Gastrocnemius medialis (tissue), 4 donors: ENCODE results near the gene CPXM2. TPM values are rescaled to one million over a fixed set of nuclear protein-coding genes. Genes with fewer than 3 reads are reported as not detected.

Experiments
- ATAC-seq, 2 donors: fragments of 150-250 bp; one replicate each; pipeline ENCODE4 v1.9.1; 2016
- DNase-seq, 2 donors: peaks; one replicate each; pipeline ENCODE4 v3.0.0-alpha.2; 2019
- H3K27ac ChIP-seq, 4 donors: fragments of 200-600 bp; sonication (generic); 1 replicate in 1 of 4; 2 replicates in 3 of 4; pipeline ENCODE4 v1.5.1; 2016 to 2018; ENCODE audit warnings: mild to moderate bottlenecking in 2 of 4, moderate library complexity in 1 of 4
- H3K27me3 ChIP-seq, 3 donors: fragments of 200-600 bp; sonication (generic) in 2 of 3; 1 replicate in 1 of 3; 2 replicates in 2 of 3; pipeline versions ENCODE4 v1.5.1 to v1.6.0; 2016 to 2019; ENCODE audit warnings: mild to moderate bottlenecking in 1 of 3, moderate library complexity in 1 of 3
- H3K36me3 ChIP-seq, 2 donors: fragments of 200-600 bp; sonication (generic) in 1 of 2; one replicate each; pipeline ENCODE4 v1.5.1; 2017 to 2018
- H3K4me1 ChIP-seq, 2 donors: fragments of 200-600 bp; sonication (generic) in 1 of 2; one replicate each; pipeline ENCODE4 v1.5.1; 2016 to 2017; ENCODE audit warnings: mild to moderate bottlenecking in 2 of 2
- H3K4me3 ChIP-seq, 4 donors: fragments of 200-600 bp; sonication (generic) in 3 of 4; 1 replicate in 1 of 4; 2 replicates in 3 of 4; pipeline ENCODE4 v1.5.1; 2016 to 2019; ENCODE audit warnings: mild to moderate bottlenecking in 2 of 4
- H3K9me3 ChIP-seq, 3 donors: fragments of 200-600 bp; sonication (generic) in 2 of 3; 1 replicate in 1 of 3; 2 replicates in 2 of 3; pipeline ENCODE4 v1.5.1; 2016 to 2019
- CTCF ChIP-seq, 5 experiments: fragments of 450-650 bp in 3 of 5; fragments of 200-600 bp in 2 of 5; sonication (generic) in 2 of 5; IDR thresholded peaks in 4 of 5; conservative IDR thresholded peaks in 1 of 5; 1 replicate in 4 of 5; 2 replicates in 1 of 5; pipeline ENCODE4 v1.5.1; 2016 to 2019; ENCODE audit warnings: antibody characterized with exemption in 5 of 5, mild to moderate bottlenecking in 3 of 5, moderate library complexity in 3 of 5
- POLR2A ChIP-seq, 2 donors: fragments of 450-650 bp; IDR thresholded peaks; one replicate each; pipeline ENCODE4 v1.6.1; 2017; ENCODE audit warnings: antibody characterized with exemption in 2 of 2, mild to moderate bottlenecking in 2 of 2, moderate library complexity in 2 of 2
- in situ Hi-C, 4 donors: fragments of 200-750 bp; cut with MboI; loops; one replicate each; pipeline versions ENCODE4 v1.15.0 to v1.8.0; 2017; ENCODE audit warnings: low sequenced_read_pairs in 4 of 4
- intact Hi-C: fragments of 100-400 bp; cut with DNase I; formaldehyde crosslinking; loops from one replicate; pipeline ENCODE4 v1.15.1; 2023; ENCODE audit warnings: low total_unique reads
- total RNA-seq, 4 donors: library from RNA; depleted of rRNA; stranded (reverse); fragments of >200 nt; gene quantifications; one replicate each; pipeline versions ENCODE4 v1.1.0 to v1.2.3, GENCODE V29; 2016

The CPXM2 gene
- total RNA-seq, 4 donors from 2014 or later: 0.63 to 4.1 (median 1.9) TPM

DNA sequence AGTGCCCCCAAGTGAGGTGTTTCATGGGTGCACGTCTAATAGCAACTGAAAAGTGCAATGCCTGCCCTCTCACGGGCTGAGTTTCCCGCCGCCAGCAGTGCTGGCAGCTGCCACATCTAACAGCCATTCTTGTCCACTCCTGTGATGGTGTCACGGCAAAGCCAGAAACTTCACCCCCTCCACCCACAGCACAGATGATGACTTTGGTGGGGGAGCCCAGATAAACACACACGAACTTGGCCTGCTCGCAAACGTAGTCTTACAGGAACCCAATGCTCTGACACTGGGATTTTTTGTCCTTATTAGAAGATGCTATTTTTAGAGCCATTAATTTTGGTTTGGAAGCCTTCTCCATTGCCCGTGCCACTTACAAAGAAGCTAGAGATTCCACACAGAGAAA lies 26.7 kb downstream of the CPXM2 start:
- Histone ChIP-seq H3K4me3 (no peak overlapping the region), H3K27me3 (peaks cover 0 to under 1% (median 0%) of the 10 kb centered on the region in 3 donors), H3K9me3 (no peaks in the 10 kb centered on the region), H3K36me3 (no peaks in the 10 kb centered on the region), H3K27ac (no peak overlapping the region), H3K4me1 (no peaks in the 10 kb centered on the region)
- in situ Hi-C loops: no loop called here
- no peak for TF ChIP-seq CTCF (IDR thresholded peaks at IDR 0.05 in 4 of 5, conservative IDR thresholded peaks at IDR 0.05 in 1 of 5)
- TF ChIP-seq POLR2A (IDR thresholded peaks at IDR 0.05): no peak
- intact Hi-C loops: no loop called here
- no peak for DNase-seq
- no peak for ATAC-seq

DNA sequence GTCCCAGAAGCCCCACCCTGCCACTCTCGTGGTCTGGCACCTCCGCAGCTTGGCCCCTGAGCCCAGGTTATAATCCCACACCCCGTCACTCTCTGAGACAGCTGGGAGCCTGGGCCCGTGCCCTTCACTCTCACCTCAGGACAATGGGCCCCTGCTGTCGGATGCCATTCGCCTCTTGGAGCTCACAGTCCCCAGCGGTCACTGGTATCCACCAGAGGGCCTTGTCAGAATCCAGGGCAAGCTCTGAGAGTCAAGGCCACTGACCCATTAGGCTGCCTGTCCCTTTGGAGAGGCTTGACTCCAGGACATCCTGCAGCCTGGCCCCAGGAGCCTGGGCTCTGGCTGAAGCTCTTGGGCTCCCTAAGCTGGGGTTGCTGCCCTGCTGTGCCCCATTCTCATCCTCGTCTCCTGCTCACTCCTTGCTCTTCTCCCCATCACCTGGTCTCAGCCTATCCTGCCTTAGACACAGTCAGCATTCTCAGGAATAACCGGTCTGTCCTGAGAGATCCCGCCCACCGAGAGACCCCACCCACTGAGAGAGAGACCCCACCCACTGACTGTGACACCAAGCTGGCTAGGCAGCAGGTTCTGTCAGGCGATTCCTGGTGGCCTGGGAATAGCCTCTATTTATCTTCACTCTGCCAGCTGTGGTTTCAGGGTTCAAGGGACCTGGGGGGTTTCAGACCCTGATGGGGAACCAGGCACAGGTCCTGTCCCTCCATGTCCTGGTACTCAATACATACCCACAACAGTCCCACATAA lies 27.7 kb downstream of the CPXM2 start:
- no peaks in the 10 kb centered on the region for H3K27me3 ChIP-seq
- in situ Hi-C loops: no loop called here
- DNase-seq (no peak), ATAC-seq (no peak)
- intact Hi-C loops: no loop called here
- no peak overlapping the region for H3K27ac ChIP-seq
- H3K9me3 ChIP-seq: no peaks in the 10 kb centered on the region
- no peak overlapping the region for H3K4me3 ChIP-seq
- no peaks in the 10 kb centered on the region for H3K36me3 ChIP-seq
- no peak for TF ChIP-seq POLR2A (IDR thresholded peaks at IDR 0.05)
- no peak for TF ChIP-seq CTCF (IDR thresholded peaks at IDR 0.05 in 4 of 5, conservative IDR thresholded peaks at IDR 0.05 in 1 of 5)
- H3K4me1 ChIP-seq: no peaks in the 10 kb centered on the region

GRCh38 chr10:123863183-123863575 lies 28.4 kb downstream of the CPXM2 start:
- DNase-seq: no peak
- Histone ChIP-seq H3K9me3 (no peaks in the 10 kb centered on the region), H3K4me3 (no peak overlapping the region), H3K4me1 (no peaks in the 10 kb centered on the region), H3K36me3 (no peaks in the 10 kb centered on the region), H3K27me3 (no peaks in the 10 kb centered on the region), H3K27ac (no peak overlapping the region)
- ATAC-seq: no peak
- intact Hi-C loops (no loop called here), in situ Hi-C loops (no loop called here)
- TF ChIP-seq POLR2A (IDR thresholded peaks at IDR 0.05): no peak
- no peak for TF ChIP-seq CTCF (IDR thresholded peaks at IDR 0.05 in 4 of 5, conservative IDR thresholded peaks at IDR 0.05 in 1 of 5)

DNA sequence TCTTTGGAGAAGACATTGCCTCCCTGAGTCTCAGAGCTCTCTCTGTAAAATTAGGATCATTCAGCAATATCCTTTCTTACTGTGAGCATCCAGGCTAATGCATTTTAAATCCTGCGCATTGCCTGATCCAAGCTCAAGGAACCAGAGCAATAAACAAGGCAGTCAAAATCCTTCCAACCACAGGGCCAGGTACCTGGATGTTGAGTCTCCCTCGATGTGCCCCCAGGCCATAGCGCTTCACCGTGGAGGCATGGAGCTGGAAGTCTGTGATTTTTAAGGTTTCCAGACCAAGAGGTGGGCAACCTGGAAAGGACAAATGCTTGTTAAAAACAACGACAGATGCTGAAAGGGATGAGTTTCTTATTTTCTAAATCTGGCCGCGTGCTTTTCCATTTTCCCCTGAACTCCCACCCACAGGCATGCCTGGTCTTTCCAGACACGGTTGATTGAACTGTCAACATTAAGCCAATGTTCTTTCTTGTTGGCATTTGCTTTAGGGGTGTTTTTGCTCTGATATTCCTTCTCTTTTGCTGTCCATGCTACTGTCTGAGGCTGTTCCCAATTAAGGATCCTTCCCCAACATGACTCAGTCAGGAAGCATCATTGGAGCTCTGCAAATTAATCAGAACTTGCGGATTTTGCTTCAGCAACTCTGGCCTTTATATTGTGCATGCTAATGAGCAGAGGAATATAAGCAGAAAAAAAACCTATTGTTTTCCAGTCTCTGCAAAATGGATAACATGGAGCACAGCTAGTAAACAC lies 29.0 kb downstream of the CPXM2 start:
- Histone ChIP-seq H3K9me3 (no peaks in the 10 kb centered on the region), H3K27me3 (no peaks in the 10 kb centered on the region), H3K4me3 (no peak overlapping the region), H3K4me1 (no peaks in the 10 kb centered on the region), H3K36me3 (no peaks in the 10 kb centered on the region), H3K27ac (no peak overlapping the region)
- TF ChIP-seq POLR2A (IDR thresholded peaks at IDR 0.05) (no peak), CTCF (IDR thresholded peaks at IDR 0.05 in 4 of 5, conservative IDR thresholded peaks at IDR 0.05 in 1 of 5) (no peak)
- DNase-seq (no peak), ATAC-seq (no peak)
- intact Hi-C loops: no loop called here
- in situ Hi-C loops: no loop called here
